WTC11 (cell line): ENCODE data around the gene SORL1. TPM values are rescaled to one million over a fixed set of nuclear protein-coding genes. Genes with fewer than 3 reads are reported as not detected.

Source experiments
- ATAC-seq: fragments of 200-7000 bp; cut with Tn5 transposase; 2 replicates; pipeline ENCODE4 v1.10.0; 2021; ENCODE audit warnings: mild to moderate bottlenecking, moderate library complexity
- CTCF ChIA-PET: fragments of 300-600 bp; sonication (Branson Sonifier 250); formaldehyde crosslinking; loops from one replicate; lab custom pipeline; 2021; ENCODE audit warnings: antibody characterized with exemption; lab: Charles Lee
- POLR2A ChIA-PET: fragments of 350-600 bp; sonication (Branson Sonifier 250); formaldehyde crosslinking; loops from one replicate; lab custom pipeline; 2021; ENCODE audit warnings: antibody characterized with exemption; lab: Charles Lee
- DNase-seq: peaks from one replicate; pipeline ENCODE4 v3.0.0; 2021; ENCODE audit warnings: low spot score
- H3K27ac Mint-ChIP-seq: 2 replicates; pipeline ENCODE4 v1.8.0; 2021; ENCODE audit warnings: mixed read lengths
- H3K27me3 Mint-ChIP-seq: 2 replicates; pipeline ENCODE4 v1.8.0; 2021; ENCODE audit warnings: low read depth, mild to moderate bottlenecking, moderate library complexity, mixed read lengths
- H3K36me3 Mint-ChIP-seq: 2 replicates; pipeline ENCODE4 v1.8.0; 2021; ENCODE audit warnings: mixed read lengths
- H3K4me1 Mint-ChIP-seq: 2 replicates; pipeline ENCODE4 v1.8.0; 2022; ENCODE audit warnings: mixed read lengths
- H3K4me3 Mint-ChIP-seq: 2 replicates; pipeline ENCODE4 v1.8.0; 2021; ENCODE audit warnings: mild to moderate bottlenecking, moderate library complexity, mixed read lengths
- H3K9me3 Mint-ChIP-seq: 2 replicates; pipeline ENCODE4 v1.8.0; 2021; ENCODE audit warnings: mixed read lengths
- ATF2 ChIP-seq: sonication (generic); formaldehyde crosslinking; IDR thresholded peaks from 2 replicates; pipeline ENCODE4 v1.8.1; 2022; ENCODE audit warnings: low read depth, missing genetic modification reagents, borderline replicate concordance
- CREM ChIP-seq: sonication (generic); formaldehyde crosslinking; IDR thresholded peaks from 2 replicates; pipeline ENCODE4 v1.8.1; 2022; ENCODE audit warnings: mild to moderate bottlenecking, missing genetic modification reagents, moderate library complexity
- EMX1 ChIP-seq: fragments of 250-450 bp; sonication (Bioruptor Pico); IDR thresholded peaks from 2 replicates; pipeline ENCODE4 v1.8.0; 2021; ENCODE audit warnings: mild to moderate bottlenecking
- ETV6 ChIP-seq: sonication (generic); formaldehyde crosslinking; IDR thresholded peaks from 2 replicates; pipeline ENCODE4 v1.8.1; 2022; ENCODE audit warnings: mild to moderate bottlenecking, missing genetic modification reagents
- FOXP4 ChIP-seq: sonication (generic); formaldehyde crosslinking; IDR thresholded peaks from 2 replicates; pipeline ENCODE4 v1.8.0; 2022; ENCODE audit warnings: mild to moderate bottlenecking, missing genetic modification reagents
- GRHL2 ChIP-seq: fragments of 250-450 bp; sonication (Bioruptor Pico); IDR thresholded peaks from 2 replicates; pipeline ENCODE4 v1.8.0; 2022; ENCODE audit warnings: mild to moderate bottlenecking, moderate library complexity; ENCODE audit not compliant: insufficient replicate concordance, severe bottlenecking
- GTF2I ChIP-seq: fragments of 250-450 bp; sonication (Bioruptor Pico); conservative IDR thresholded peaks from 2 replicates; pipeline ENCODE4 v1.4.0; 2021; ENCODE audit warnings: mild to moderate bottlenecking
- MXD4 ChIP-seq: fragments of 250-450 bp; sonication (Bioruptor Pico); IDR thresholded peaks from 2 replicates; pipeline ENCODE4 v1.8.0; 2021; ENCODE audit warnings: mild to moderate bottlenecking, moderate library complexity, borderline replicate concordance
- NFATC4 ChIP-seq: fragments of 250-450 bp; sonication (Bioruptor Pico); IDR thresholded peaks from 2 replicates; pipeline ENCODE4 v1.9.0; 2021; ENCODE audit warnings: mild to moderate bottlenecking
- NFE2L1 ChIP-seq: sonication (generic); formaldehyde crosslinking; IDR thresholded peaks from 2 replicates; pipeline ENCODE4 v1.8.1; 2023; ENCODE audit warnings: missing genetic modification reagents
- USF1 ChIP-seq: sonication (generic); formaldehyde crosslinking; IDR thresholded peaks from 2 replicates; pipeline ENCODE4 v1.8.0; 2022; ENCODE audit warnings: mild to moderate bottlenecking, missing genetic modification reagents
- ZNF121 ChIP-seq: sonication (generic); formaldehyde crosslinking; IDR thresholded peaks from 2 replicates; pipeline ENCODE4 v1.8.0; 2023; ENCODE audit warnings: missing genetic modification reagents
- ZNF317 ChIP-seq: sonication (generic); formaldehyde crosslinking; IDR thresholded peaks from 2 replicates; pipeline ENCODE4 v1.8.1; 2023; ENCODE audit warnings: low read depth, mild to moderate bottlenecking, moderate library complexity, missing genetic modification reagents, borderline replicate concordance
- ZNF396 ChIP-seq: fragments of 250-450 bp; sonication (Bioruptor Pico); IDR thresholded peaks from 2 replicates; pipeline ENCODE4 v1.8.0; 2021; ENCODE audit warnings: mild to moderate bottlenecking, moderate library complexity, borderline replicate concordance
- total RNA-seq: library from RNA; stranded (reverse); gene quantifications from 3 replicates; pipeline ENCODE4 v1.2.3, GENCODE V29; 2021
- TF ChIP-seq, protein P1 (sequence below): sonication (generic); formaldehyde crosslinking; IDR thresholded peaks from 2 replicates; pipeline ENCODE4 v1.8.1; 2023; ENCODE audit warnings: mild to moderate bottlenecking, missing genetic modification reagents
- TF ChIP-seq, protein P2 (sequence below): sonication (generic); formaldehyde crosslinking; IDR thresholded peaks from 2 replicates; pipeline ENCODE4 v1.8.1; 2023; ENCODE audit warnings: mild to moderate bottlenecking, missing genetic modification reagents, moderate library complexity
- TF ChIP-seq, protein P3 (sequence below): sonication (generic); formaldehyde crosslinking; IDR thresholded peaks from 2 replicates; pipeline ENCODE4 v1.8.1; 2023; ENCODE audit warnings: mild to moderate bottlenecking, missing genetic modification reagents, moderate library complexity
- TF ChIP-seq, protein P4 (sequence below): sonication (generic); formaldehyde crosslinking; IDR thresholded peaks from 2 replicates; pipeline ENCODE4 v1.8.0; 2023; ENCODE audit warnings: mild to moderate bottlenecking, missing genetic modification reagents
- TF ChIP-seq, protein P5 (sequence below): sonication (generic); formaldehyde crosslinking; IDR thresholded peaks from 2 replicates; pipeline ENCODE4 v1.8.0; 2023; ENCODE audit warnings: missing genetic modification reagents

Gene SORL1
- total RNA-seq, 1 experiment from 2014 or later: 87.1 TPM

- H3K4me1 Mint-ChIP-seq: peaks cover 46% of the 10 kb centered on the region
- H3K4me3 Mint-ChIP-seq: peak overlapping the region; percentile 73; the same call in 1 of the 2 replicates
- H3K9me3 Mint-ChIP-seq: peaks cover 26% of the 10 kb centered on the region
- CTCF ChIA-PET: interaction anchor here (0.5 to 4.9 kb wide), 11 partner anchors 12 to 849 kb away, joined by 3 to 99 read pairs (median 4); no protein-coding TSS in a partner anchor
- POLR2A ChIA-PET: interaction anchor here (0.6 kb wide), 1 partner anchor 444 kb away, joined by 3 read pairs; no protein-coding TSS in a partner anchor
- no peak overlapping the region for H3K27ac Mint-ChIP-seq
- DNase-seq (no peak), ATAC-seq (no peak)
- H3K27me3 Mint-ChIP-seq: peaks cover 8% of the 10 kb centered on the region; the same call in 1 of the 2 replicates
- peaks cover 16% of the 10 kb centered on the region for H3K36me3 Mint-ChIP-seq
- TF ChIP-seq ETV6 (CRISPR knock-in tag): no peak
- TF ChIP-seq NFATC4 (CRISPR knock-in tag): no peak
- no peak for TF ChIP-seq ZNF396 (CRISPR knock-in tag)
- TF ChIP-seq FOXP4 (CRISPR knock-in tag): no peak
- no peak for TF ChIP-seq MXD4 (CRISPR knock-in tag)
- TF ChIP-seq, protein P1, sequence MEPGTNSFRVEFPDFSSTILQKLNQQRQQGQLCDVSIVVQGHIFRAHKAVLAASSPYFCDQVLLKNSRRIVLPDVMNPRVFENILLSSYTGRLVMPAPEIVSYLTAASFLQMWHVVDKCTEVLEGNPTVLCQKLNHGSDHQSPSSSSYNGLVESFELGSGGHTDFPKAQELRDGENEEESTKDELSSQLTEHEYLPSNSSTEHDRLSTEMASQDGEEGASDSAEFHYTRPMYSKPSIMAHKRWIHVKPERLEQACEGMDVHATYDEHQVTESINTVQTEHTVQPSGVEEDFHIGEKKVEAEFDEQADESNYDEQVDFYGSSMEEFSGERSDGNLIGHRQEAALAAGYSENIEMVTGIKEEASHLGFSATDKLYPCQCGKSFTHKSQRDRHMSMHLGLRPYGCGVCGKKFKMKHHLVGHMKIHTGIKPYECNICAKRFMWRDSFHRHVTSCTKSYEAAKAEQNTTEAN (CRISPR knock-in tag): no peak
- no peak for TF ChIP-seq ZNF317 (CRISPR knock-in tag)
- TF ChIP-seq, protein P2, sequence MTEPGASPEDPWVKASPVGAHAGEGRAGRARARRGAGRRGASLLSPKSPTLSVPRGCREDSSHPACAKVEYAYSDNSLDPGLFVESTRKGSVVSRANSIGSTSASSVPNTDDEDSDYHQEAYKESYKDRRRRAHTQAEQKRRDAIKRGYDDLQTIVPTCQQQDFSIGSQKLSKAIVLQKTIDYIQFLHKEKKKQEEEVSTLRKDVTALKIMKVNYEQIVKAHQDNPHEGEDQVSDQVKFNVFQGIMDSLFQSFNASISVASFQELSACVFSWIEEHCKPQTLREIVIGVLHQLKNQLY (CRISPR knock-in tag): no peak
- TF ChIP-seq, protein P3, sequence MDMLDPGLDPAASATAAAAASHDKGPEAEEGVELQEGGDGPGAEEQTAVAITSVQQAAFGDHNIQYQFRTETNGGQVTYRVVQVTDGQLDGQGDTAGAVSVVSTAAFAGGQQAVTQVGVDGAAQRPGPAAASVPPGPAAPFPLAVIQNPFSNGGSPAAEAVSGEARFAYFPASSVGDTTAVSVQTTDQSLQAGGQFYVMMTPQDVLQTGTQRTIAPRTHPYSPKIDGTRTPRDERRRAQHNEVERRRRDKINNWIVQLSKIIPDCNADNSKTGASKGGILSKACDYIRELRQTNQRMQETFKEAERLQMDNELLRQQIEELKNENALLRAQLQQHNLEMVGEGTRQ (CRISPR knock-in tag): no peak
- TF ChIP-seq GTF2I (CRISPR knock-in tag): no peak
- TF ChIP-seq NFE2L1: no peak
- TF ChIP-seq USF1 (CRISPR knock-in tag): no peak
- TF ChIP-seq, protein P4, sequence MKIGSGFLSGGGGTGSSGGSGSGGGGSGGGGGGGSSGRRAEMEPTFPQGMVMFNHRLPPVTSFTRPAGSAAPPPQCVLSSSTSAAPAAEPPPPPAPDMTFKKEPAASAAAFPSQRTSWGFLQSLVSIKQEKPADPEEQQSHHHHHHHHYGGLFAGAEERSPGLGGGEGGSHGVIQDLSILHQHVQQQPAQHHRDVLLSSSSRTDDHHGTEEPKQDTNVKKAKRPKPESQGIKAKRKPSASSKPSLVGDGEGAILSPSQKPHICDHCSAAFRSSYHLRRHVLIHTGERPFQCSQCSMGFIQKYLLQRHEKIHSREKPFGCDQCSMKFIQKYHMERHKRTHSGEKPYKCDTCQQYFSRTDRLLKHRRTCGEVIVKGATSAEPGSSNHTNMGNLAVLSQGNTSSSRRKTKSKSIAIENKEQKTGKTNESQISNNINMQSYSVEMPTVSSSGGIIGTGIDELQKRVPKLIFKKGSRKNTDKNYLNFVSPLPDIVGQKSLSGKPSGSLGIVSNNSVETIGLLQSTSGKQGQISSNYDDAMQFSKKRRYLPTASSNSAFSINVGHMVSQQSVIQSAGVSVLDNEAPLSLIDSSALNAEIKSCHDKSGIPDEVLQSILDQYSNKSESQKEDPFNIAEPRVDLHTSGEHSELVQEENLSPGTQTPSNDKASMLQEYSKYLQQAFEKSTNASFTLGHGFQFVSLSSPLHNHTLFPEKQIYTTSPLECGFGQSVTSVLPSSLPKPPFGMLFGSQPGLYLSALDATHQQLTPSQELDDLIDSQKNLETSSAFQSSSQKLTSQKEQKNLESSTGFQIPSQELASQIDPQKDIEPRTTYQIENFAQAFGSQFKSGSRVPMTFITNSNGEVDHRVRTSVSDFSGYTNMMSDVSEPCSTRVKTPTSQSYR (CRISPR knock-in tag): no peak
- no peak for TF ChIP-seq EMX1 (CRISPR knock-in tag)
- TF ChIP-seq, protein P5, sequence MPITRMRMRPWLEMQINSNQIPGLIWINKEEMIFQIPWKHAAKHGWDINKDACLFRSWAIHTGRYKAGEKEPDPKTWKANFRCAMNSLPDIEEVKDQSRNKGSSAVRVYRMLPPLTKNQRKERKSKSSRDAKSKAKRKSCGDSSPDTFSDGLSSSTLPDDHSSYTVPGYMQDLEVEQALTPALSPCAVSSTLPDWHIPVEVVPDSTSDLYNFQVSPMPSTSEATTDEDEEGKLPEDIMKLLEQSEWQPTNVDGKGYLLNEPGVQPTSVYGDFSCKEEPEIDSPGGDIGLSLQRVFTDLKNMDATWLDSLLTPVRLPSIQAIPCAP: no peak
- no peak for TF ChIP-seq ATF2 (CRISPR knock-in tag)
- no peak for TF ChIP-seq ZNF121 (CRISPR knock-in tag)
- TF ChIP-seq GRHL2: no peak
- TF ChIP-seq CREM: no peak
These were observed 204.4 kb downstream of the SORL1 start for GRCh38 chr11:121656328-121657090.
